Stimulated activated CD8-positive, alpha-beta memory T cell treated with anti-CD3 and anti-CD28 coated beads, Interleukin-15, amount 100 ng/mL, for 1 hour (primary cell): ENCODE results near the gene APOB.

Experiments
- DNase-seq: peaks from one replicate; pipeline ENCODE4 v3.0.0-alpha.2; 2020; ENCODE audit warnings: low read depth

The APOB gene

DNA sequence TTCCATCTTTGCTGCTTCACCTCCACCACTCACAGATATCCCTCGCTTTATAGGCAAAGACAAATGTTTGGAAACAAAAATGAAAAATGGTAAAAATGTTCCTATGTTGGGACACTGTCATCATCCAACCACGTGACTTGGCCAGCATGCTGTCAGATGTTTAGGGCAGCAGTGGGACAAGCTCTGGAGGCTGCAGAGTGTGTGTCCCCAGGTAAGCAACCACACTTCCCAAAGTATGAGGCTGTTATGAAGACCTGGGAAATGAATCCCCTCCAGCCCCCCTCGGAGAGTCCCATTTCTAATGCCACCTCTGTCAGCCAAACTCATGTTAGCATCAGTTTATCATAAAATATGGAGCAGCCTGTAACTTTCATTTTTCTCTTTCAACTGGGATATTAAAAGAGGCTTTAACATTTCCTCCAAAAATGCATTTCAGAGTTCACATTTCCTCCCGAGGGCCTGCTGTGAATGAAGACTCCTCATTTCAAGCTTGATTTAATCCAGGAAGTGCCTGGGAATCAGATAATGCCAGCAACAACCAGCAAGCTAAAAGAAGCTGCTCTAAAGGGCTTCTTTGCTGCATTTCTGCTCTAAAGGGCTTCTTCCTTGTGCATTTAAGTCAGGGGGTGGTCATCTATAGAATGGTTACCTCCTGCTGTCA is 66.2 kb downstream of the APOB start:
- DNase-seq: no peak

DNA sequence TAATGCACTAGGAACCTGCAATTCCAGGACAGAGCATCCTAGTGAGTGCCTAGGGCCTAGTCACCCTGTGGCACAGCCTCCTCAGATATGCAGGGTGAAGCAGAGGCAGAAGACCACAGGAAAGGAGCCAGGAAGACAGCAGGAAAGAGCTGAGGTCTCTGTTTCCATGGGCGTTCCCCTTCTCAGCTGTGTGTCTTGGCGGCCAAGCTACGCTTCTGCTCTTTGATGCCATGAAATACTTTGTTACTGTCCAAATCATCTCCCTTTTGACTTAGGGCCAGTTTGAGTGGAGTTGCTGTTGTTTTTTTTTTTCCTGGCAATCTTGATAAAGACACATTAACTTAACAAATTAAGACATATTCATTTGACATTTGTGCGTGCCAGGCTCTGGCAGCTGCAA is 67.3 kb downstream of the APOB start:
- no peak for DNase-seq

DNA sequence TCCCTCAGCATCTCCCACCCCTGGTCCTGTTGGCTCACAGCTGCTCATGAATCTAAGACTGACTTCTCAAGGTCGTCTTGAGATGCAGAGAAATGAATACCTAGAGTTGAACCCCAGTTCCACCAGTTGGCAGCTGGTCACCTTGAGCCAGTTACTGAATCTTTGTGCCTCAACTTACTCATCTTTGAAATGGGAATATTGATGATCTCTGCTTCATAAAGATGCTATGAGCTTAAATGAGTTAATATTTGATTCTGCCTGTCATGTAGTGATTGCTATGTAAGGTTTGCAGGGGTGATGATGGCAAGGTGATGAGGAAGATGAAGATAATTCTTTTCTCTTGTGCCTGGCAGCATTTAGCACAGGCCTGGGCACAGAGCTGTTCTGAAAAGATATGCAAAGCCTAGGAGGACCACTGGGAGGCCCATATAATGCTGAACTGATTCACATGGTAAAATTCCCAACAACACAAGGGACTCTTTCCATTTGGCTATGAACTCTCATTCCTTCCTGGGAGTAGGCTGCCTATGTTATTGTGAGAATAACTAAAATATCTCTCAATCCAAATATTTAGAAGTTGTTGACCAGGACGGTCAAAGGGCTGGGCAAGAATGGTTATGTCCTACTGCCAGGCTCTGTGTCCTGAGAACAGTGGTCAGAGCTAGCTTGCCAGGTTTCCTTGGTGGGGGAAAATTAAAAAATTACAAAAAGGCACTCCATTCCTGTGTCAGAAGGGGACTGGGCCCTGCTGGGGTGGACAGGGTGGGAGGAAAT is 70.9 kb downstream of the APOB start:
- no peak for DNase-seq

DNA sequence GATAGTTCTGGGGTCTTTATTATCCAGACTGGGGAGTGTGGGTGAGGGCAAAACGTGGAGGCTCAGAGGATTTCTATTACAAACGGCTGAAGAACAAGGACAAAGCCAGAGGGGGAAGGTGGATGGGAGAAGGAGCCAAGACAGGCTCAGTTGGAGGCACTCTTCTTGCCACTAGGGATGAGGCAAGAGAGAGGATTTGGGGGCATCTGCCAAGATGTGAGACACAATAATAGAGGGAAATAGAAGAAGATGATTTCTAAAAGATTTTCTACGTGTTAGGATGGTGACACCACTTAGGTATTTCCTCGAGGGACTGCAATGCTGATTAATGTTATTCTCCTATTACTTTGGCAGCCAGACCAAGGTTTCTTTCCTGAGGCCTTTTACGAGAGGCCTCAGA is 71.8 kb downstream of the APOB start:
- no peak for DNase-seq

DNA sequence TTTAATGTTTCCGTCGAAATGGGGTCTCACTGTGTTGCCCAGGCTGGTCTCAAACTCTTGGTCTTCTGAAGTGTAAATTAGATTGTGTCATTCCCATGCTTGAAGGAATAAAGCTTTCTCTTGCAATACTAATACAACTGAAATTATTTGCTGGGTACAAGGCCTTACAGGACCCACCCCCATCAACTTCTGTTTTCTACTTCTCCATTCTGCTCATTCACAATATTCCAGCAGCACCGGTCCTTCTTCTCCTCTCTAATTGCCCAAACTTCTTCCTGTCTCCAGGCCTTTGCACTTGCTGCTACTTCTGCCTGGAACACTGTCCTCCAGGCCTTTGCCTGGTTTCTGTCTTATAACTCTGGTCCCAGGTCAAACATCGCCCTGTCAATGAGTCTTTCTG is 73.8 kb downstream of the APOB start:
- no peak for DNase-seq

DNA sequence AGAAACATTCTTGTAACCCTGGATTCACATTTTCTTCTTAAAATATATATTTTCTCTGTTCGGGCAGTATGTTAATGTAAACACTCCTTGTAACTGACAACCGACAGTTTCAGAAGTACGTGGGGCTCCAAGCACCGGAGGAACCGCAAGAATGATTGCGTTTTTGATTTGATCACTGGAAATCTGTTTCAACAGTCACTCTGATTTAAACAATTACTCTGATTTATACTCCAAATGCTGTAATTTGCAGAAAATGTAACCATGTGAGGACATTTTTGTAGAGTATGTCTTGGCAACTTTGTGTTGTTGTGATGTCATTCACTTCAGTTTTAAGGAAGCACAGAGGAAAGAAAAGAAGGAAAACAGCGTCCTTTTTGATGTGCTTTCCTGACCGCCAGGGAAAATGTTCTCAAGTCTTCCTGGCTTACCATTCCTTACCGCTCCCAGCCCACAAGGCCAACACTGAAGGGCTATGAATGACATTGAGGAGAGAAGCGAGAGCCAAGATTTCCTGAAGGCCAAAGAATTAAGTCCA is 77.7 kb downstream of the APOB start:
- DNase-seq: no peak

DNA sequence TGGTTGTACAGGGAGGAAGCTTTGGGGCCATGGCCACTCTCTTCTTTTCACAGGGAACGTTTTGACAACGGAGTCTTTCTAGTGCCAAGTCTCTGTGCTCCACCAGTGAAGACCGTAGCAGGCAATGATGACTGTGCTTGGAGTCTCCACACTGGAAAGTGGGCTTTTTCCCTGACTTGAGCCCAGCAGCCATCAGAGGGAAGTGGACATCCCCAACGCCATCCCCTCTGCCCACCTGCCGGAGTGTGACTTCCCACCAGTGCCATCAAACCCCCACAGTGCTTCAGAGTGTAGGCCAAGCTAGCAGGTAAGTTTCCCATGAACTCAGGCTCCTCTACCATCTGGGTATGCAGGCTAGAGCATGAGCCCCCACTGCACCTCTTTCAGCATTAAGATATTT is 78.7 kb downstream of the APOB start:
- DNase-seq: no peak

DNA sequence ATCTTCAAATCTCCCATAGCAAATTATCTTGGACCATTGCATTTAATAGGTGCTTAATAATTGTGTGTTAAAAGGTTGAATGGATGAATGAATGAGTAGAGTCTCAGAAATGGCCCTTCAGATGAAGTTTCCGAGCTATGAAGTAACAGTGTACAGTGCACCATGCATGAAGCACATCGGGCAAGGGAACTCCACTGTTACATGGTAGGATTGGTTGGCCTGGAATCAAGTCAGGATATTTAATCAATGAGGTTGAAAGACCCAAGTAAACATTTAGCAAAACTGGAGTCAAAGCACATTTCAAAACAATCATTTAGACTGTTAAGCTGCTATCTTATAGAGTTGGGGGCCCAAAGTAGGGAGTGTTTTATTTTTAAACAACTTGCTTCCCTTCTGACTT is 80.0 kb downstream of the APOB start:
- no peak for DNase-seq

DNA sequence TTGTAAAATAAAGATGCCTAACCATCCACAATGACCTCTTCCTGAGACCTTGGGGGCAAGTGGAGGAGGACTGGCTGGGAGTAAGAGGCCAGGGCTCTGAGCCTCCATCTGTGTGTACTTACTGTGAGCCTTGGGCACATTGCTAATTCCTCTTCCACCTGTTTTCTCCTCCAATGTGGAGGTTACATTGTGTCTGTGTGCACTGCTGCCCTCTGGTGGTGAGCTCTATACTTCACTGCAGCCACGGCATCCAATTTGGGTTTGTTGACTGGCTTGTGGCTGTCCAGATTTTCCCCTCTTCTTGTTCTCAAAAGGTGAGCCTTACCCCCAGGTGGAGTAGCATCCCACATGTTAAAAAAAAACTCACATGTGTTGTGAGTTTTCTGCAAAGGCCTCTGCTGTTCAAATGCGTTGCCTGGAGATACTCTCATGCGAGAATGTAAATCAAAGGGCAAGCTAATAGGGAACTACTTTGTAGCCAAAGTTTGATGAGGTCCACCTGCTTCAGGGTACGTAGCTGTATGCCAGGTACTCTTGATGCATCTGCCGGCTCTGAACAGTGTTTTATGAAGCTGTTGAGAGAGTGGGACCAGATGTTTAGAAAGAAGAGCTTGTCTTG is 80.8 kb downstream of the APOB start:
- peak; percentile 59 for DNase-seq

DNA sequence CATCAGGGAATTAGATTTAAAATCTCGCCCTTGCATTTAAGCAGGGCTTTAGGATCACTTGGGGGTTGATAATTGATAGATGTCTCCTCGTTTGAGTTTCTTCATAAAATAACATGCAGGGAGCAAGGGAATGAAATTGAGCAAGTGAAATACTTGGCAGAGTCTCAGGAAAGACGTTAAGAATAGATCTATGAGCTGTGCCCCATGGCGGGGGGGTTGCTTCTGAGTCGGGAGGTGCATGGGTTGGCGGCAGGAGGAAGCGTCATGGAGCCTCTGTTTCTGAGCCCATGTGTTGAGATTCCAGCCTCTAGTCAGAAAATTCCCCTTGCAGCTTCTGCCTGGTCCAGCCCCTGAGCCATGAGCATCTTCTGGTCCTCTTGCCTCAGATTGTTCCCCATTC is 82.0 kb downstream of the APOB start:
- no peak for DNase-seq

DNA sequence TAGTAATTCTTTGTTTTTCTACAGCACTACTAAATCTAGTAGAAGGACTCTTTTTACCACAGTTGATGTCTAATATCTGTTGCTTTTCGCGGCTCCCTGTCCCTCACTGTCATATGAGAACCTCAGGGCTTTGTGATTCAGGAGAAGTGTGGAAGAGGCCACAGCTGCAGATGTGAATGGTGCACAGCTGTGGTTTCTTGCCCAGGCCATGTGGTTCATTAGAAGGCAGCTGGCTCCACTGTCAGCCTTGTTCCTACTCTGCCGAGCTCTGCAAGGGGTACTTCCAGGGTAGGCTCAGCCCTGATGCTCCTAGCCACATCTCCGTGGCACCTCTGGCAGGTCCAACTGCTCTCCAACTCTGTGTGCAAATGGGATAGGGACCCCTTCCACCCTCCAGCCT is 83.9 kb downstream of the APOB start:
- DNase-seq: no peak

DNA sequence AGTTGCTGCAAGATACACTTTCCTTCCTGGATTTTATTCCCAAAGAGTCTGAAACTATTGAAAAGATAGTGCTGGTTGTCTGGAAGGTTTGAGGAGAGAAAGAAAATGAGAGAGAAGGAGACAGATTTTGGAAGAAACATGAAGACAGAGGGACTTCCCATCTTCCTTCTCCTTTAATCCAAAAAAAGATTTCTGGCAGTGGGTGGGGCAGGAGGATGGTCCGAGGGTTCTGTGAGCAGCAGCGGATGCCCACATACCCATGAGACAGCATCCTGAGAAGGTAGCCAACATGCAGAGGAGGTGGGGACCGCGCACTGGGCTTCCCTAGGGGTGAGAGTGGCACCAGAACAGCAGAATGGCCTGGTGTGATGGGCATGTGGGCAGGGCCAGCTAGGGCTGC is 84.6 kb downstream of the APOB start:
- no peak for DNase-seq

DNA sequence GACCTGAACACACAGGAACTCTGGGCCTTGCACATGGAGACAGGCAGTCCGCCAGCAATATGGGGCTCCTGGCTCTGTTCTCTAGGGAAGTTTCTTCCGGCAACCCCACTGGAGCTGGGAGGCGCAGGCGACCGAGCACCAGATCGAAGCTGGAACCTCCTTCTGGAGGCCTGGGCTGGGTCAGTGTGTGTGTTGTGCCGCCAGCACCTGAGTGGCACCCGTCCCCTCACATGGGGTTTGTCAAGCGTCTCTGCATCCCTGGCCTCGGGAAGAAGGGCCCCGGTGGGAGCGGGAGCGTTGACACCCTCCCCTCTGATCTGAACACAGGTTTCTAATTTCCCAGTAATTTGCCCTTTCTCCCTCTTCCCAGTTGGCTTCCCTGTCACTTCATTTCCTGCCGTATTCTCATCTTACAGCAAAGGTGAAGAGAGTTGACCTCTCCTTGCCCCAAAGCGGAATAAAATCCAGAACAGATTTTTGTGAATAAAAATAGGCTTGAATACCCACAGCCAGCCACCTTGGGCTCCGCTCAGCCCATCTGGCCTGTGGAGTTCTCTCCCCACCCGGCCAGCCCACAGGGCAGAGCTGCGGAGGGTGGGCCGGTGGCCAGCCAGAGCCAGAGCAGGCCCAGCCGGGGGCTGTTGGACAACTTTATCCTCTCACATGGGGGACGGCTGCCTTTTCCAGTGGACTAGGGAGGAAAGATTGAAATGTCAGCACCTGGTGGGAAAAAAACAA is 85.9 kb downstream of the APOB start:
- DNase-seq: no peak

DNA sequence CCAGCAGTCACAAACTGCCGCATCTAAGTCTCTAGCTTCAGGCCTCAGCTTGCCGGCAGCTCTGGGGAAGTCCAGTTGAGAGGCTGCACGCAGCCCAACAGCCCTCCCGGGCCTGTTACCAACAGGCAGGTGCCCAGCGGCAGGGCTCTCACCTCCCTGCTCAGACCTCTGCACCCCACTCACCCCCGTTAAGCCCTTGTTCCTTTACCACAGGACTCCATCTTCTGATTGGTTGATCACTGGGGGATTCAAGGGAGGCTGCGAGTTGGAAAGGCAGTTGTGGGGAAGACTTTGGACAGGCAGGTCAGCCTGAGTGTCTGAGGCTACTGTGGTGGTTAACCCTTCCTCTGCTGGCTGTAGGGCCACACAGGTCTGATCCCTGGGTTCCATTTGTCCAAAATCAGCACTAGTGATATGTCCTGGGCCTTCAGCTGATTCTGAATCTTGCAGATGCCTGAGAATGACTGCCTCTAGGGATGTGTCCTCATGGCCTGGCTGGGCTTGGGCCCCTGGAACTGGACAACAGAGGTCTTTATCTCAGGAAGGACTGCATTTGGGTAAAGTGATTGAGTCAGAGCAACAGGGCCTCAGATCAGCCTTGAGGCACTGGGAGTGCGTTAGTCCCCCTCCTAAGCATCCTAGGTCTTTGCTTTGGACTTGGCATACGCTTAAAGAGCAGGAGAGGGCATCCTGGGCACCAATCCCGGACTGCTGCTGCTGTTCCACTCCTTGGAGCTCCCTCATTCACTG is 88.4 kb downstream of the APOB start:
- DNase-seq: no peak

DNA sequence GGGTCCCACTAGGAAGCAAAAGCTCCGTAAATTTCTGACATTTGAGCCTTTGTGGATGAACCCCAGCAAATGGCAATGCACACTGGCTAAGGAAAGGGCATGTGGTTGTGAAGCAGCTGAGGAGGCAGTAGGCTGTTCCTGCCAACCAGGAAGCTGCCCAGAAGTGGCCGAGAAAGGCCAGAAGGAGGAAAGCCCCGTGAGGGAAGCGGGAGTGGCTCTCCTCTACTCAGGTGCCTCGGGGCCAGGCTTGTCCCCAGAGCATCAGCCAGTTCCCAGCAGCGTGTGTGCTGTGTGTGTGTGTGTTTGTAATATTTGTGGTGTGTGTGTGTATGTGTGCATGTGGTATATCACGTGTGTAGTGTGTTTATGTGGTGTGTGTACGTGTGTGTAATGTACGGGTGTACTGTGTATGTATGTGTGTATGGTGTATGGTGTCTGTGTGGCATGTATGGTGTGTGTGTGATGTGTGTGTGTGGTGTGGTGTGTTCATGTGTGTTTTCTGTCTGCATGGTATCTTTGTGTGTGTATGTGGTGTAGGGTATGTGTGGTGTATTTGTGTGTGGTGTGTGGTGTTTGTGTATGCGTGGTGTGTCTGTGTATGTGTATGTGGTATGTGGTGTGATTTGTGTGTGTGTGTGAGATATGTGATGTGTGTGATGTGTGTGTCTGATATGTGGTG is 90.6 kb downstream of the APOB start:
- no peak for DNase-seq
